DMS53 treated with DMSO at 0.1 percent for 48 hours (cell line): ENCODE data around the gene C1orf232.

Experiments used
- DNase-seq: peaks from one replicate; lab custom pipeline; 2025; ENCODE audit not compliant: unreplicated experiment; lab: John Stamatoyannopoulos, UW

Gene C1orf232

DNA sequence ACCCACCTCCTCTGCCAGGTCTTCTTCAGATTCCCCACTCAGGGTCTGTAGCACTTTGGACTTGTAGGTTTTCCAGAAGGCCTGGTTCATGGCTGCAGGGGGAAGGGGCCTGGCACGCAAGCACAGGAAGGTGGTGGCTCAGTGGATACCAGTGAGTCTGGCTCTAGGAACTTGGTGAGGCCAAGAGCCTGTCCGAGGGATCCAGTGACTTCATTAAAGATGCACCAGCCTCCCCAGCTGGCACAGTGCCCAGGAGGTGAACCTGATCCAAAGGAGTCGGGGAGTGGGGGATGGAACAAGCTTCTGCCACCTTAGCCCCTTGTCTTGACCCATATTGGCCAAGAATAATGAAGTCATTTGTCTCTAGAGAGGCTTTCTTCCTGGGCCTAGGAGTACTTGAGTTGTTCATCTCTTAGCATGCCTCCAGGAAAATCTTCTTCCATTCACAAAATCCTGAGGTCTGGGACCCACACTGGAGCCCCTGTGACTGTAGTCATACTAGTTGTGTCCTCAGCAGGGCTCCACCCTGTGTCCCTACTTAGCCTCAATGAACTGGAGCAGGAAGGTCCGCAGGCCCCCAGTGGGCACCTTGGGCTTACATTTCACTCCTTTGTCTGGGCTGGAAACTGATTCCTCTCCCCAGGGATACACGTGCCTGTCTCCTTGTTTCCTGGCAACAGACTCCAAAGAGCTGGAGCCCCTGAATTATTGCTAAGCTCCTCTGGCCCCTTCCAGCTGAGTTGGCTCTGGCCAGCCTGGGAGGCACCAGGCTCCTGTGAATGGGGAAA lies at the start of gene C1orf232:
C1orf232 (minus strand) TSS at position 554 of the 788 bp plus-strand sequence; CDS start at position 90, 464 bp downstream.
- DNase-seq: no peak

DNA sequence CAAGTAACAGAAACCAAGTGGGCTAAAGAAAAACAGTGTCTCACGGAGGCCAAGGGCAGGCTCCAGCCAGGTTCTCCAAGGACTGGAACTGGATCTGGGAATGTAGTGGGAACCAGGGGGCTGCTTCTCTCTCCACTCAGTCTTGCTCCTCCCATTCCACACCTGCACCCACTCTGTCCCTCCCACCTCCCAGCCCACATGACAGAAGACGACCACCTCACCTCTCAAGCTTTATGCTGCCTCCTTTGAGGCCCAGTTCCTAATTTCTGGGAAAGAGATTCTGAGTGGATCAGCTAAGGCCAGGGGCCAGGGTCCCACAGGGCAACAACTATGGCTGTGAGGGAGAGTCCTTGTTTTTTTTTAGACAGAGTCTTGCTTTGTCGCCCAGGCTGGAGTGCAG lies 46.5 kb upstream of the C1orf232 start:
- no peak for DNase-seq

DNA sequence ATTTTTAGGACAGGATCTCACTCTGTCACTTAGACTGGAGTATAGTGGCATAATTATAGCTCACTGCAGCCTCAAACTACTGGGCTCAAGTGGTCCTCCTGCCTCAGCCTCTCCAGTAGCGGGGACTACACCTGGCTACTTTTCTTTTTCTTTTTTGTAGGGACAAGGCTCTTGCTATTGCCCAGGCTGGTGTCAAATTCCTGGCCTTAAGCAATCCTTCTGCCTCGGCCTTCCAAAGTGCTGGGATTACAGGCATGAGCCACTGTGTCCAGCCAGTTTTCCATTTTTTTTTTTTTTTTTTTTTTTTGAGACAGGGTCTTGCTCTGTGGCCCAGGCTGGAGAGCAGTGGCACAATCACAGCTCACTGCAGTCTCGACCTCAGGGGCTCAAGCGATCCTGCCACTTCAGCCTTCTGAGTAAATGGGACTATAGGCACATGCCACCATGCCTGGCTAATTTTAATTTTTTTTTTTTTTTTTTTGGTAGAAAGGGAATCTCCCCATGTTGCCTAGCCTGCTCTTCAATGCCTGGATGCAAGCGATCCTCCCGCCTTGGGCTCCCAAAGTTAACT lies 44.7 kb upstream of the C1orf232 start:
- no peak for DNase-seq

DNA sequence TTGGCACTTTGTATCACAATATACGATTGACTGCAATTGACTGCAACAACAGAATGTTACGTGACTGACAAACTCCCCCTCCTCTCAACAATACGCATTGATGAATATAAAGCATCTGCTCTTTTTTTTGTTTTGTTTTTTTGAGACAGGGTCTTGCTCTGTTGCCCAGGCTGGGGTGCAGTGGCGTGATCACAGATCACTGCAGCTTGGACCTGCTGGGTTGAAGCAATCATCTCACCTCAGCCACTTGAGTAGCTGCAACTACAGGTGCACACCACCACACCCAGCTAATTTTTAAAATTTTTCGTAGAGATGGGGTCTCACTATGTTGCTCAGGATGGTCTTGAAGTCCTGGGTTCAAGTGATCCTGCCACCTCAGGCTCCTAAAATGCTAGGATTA lies 44.0 kb upstream of the C1orf232 start:
- DNase-seq: no peak

DNA sequence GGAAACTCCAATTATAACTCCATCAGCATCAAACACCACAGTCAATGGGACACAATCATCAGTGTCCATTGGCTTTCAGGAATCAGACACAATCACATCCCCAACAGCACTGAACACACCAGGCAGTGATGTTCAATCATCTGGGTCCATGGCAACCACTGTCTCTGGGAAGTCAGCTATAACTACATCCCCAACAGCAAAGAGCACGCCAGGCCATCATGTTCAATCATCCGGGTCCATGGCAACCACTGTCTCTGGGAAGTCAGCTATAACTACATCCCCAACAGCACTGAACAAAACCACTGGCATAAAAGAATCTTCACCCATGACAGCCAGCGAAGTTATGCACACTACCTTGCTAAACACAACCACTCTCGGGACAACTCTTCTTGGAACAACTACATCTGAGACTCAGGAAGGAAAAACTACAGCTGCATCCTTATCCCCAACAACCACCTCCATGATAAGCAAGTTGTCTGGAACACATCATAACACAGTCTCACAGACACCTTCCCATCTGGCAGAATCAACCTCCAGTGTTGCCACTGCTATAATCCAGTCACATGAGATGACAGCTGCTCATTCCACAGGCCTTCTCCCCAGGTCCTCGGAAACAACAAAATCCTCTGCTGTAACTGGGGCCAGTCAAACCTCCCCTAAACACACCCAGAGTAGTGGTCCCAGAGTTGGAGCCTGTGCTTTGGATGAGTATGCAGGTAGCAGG lies 41.5 kb upstream of the C1orf232 start:
- DNase-seq: no peak

DNA sequence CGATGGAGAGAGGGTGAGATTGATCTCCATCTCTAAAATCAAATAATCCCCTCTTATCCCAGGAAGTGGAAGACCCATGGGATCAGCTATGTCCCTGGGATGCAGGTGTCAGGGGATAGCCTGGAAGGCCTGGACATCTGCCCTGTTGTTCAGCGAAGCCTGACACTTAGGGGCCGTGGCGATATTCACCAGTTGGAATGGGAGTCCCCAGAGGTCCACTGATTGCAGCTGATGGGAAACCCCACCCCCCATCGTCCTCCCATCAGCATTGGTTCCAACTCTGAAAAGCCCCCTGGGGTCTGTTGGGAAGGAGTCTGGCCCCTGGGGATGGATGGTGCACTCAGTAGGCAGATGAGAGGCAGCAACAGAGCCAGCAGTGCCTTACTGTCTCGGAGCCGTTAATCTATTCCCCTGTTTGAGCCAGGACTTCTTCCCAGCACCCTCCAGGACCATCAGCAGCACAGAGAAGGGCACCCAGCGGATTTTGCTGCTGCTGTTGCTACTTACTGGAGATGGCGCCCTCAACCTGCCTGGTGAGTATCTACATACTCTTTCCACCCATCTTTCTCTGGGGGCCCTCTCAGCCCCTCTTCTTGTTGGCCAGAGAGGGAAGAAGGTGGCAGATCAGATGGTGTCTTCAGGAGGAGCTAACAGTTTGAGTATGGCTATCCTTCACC lies 35.0 kb upstream of the C1orf232 start:
- DNase-seq: no peak

DNA sequence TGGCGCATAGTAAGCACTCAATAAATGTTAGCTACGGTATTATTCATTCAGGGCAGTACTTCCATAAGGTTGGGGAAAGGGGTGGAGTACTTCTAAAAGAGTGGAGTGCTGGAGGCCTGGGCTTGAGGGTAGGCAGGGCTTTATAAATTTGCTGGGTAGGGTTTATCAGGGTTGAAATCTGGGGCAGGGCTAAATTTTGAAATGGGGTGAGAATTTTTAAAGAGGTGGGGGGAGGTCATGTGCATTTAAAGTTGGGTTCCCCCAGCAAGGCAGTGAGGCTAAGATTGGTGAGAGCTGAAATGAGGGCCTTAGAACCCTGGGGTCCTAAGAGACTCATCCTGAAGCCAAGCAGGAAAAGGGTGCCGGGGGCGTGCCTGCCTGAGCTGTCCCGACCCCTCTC lies 31.6 kb upstream of the C1orf232 start:
- DNase-seq: no peak

DNA sequence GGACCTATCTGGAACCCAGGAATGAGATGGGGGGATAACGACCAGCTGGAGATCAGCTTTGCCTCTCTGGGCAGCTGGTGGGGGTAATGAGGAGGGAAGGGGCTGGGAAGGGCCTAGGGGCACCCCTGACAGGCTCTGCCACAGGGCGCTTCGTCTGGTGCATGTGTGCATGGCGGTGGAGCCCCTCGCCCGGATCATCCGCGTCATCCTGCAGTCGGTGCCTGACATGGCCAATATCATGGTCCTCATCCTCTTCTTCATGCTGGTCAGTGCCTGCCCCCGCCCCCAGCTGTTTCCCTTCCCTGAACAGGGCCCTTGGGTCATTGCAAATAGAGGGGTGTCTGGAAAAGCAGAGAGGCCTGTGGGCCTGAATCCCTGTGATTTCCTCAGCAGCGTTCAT lies 29.1 kb upstream of the C1orf232 start:
- no peak for DNase-seq

DNA sequence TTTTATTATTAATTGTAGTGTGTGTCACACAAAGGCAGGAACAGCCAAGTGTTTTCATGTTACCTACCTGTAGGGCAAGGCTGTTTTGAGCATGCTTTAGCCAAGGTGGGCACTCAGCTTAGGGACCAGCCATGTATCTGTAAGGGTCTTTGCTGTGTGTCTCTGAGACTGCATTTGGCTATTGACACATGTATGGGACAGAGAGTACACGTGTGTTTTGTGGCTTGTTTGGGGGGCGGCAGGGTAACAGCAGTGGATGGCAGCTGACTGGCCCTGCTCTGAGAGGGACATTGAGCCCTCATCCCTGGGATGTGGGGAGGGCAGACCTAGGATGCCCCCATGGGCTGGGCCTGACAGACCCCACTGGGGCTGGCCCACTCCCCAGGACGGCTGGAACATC lies 28.5 kb upstream of the C1orf232 start:
- no peak for DNase-seq

DNA sequence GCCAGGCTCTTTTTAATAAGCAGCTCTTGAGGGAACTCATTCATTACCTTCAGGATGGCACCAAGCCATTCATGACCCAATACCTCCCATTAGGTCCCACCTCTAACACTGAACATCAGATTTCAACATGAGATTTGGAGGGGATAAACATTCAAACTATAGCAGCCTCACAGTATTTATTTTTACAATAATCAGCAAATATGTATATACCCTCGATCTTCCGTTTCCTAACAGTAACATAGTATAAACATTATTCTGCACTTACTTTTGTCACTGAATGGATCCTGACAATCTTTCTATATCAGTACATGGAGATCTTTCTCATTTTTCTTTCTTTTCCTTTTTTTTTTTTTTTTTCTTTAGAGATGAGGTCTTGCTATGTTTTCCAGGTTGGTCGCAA lies 27.0 kb upstream of the C1orf232 start:
- no peak for DNase-seq

DNA sequence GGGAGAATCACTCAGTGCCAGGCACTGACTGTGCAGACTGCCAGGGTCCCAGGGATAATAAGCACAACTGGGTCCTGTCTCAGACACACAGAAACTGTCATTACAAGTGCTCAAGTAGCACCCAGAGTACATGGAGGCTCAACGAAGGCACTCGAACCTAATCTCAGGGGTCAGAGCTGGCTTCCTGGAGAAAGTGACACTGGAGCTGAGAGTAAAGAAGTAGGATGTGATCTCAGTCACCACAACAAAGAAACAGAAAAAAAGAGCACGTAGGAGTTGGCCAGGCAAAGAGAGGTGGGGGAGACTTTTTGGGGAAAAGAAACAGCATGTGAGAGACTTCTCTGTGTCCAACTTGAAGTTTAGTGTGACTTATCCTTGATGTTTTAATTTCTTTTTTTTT lies 23.0 kb upstream of the C1orf232 start:
- DNase-seq: no peak

DNA sequence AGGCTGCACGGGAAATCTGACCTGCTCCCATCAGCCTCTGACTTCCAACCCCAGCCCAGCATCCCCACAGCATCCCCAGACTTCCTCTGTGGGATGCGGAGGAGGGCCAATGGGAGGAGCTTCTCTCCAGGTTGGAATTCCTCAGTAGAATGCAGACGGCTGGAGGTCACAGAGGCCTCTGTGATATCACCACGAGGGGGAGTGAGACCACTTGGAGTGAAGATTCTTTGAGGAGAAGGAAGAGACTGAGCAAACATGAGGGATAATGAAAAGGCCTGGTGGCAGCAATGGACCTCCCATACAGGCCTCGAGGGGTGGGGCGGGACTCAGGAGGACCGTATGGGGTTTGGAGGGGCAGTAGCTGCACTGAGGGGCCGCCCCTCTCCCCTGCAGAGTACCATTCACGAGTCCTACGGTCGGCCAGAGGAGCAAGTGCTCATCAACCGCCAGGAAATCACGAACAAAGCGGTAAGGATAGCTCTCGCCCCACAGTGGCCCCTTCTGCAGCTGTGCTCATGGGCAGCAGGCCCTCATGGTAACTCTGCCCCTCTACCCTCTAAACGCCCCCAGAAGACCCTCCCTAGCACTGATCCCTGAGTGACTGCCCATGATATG lies 21.7 kb upstream of the C1orf232 start, which contains the start of gene CATSPER4:
CATSPER4 (plus strand) TSS at position 230 of the 615 bp plus-strand sequence; CDS start at position 256, 26 bp downstream.
- DNase-seq: peak; percentile 2

DNA sequence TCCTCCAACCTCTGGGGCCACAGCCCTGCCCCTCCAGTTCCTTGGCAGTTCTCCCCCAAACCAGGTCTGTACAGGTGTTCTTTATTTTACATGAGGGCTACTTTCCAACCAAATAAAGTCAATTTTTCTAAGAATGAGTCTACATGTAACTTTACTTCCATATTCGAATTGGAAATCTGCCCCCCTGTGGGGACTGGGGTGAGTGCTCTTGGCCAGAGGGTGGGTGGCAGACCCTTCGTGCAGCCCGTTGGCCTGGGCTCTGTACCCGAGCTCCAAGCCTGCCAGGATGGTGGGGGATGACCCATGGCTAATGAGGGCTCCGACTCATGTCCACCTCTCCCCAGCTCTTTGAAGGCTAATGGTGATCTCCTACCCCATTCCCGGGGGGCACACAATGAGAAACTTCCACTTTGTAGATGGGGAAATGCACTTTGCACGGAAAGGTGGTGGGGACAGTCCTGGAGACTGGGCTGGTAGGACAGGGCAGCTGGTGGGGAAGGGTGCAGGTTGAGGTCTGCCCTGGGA lies 21.1 kb upstream of the C1orf232 start:
- DNase-seq: no peak

DNA sequence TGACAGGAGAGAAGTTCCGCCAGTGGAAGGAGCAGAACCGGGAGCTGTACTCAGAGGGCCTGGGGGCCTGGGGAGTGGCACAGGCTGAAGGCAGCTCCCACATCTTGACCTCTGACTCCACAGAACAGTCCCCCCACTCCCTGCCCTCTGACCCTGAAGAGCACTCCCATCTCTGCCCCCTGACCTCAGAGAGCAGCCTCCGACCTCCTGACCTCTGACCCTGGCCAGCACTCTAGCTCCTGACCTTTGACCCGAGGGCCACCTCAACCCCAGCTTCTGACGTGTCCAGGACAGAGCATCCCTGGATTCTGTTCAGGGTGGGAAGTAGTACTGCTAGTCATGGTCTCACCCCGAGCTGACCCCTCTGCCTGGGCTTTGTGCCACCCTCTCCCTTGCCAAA lies 20.6 kb upstream of the C1orf232 start:
- no peak for DNase-seq

DNA sequence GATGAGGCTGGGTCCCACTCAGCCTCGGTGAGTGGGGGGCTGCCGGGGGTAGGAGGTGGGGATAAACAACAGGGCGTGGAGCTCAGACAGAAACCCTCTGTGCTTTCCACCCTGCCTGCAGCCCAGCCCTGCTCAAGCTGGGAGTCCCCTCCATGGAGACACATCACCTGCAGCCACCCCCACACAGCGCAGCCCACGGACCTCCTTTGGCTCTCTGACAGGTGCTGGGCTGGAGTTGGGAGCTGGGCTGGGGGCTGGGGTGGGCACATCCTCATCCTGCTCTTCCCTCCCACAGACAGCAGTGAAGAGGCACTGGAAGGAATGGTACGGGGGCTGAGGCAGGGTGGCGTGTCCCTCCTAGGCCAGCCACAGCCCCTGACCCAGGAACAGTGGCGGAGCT lies 19.7 kb upstream of the C1orf232 start:
- DNase-seq: no peak

DNA sequence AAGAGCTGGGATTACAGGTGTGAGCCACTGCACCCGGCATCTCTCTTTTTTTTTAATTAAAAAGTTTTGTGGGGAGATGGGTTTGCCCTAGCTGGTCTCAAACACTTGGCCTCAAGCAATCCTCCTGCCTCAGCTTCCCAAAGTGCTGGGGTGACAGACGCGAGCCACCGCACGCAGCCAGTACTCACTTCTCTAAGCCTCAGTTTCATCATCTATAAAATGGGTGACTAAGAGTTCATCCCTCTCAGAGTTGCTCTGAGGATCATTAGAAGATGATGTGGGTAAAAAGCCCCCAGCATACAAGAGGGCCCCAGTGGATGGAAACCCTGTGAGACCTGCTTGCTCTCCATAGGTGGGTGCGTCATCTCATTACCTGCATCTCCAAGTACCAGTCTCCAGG lies 19.1 kb upstream of the C1orf232 start:
- DNase-seq: no peak

DNA sequence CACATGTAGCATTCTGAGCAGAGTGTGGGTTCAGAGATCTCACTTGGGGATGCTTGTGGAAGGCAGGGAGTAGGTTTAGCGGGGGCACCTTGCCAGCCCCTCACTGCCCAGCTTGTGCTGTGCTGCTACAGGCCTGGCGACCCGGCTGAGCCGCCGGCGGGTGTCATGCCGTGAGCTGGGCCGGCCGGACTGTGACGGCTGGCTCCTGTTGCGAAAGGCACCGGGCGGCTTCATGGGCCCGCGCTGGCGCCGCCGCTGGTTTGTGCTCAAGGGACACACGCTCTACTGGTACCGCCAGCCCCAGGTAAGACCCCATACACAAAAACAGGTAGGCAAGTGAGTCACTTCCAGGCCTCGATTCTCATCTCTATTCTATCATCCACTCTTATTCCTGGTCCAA lies 16.1 kb upstream of the C1orf232 start:
- no peak for DNase-seq

DNA sequence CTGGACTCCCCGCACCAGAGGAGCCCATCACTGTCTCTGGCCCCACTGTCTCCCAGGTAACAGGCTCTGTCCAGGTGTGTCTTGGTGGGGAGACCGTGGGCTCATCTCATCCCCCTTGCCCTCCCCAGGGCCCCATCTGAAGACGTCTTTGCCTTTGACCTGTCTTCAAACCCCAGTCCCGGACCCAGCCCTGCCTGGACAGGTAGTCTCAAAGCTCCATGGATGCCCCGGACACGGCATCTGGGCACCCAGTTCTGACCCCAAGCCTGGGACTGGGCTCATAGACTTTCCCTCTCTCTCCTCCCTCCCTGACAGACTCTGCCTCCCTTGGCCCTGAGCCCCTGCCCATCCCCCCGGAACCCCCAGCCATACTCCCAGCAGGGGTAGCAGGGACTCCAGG lies 15.3 kb upstream of the C1orf232 start:
- DNase-seq: no peak

DNA sequence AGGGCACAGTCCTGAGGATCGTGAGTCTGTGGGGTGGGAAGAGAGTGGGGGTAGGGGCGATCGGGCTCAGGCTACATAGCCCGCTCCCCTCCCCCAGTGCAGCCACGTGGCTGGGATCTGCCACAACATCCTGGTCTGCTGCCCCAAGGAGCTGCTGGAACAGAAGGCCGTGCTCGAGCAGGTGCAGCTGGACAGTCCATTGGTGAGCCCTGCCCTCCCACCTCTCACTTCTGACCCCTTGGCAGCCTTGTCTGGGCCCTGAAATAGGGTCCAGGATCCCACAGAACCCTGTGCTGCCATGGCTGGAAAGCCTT lies 13.6 kb upstream of the C1orf232 start:
- no peak for DNase-seq

DNA sequence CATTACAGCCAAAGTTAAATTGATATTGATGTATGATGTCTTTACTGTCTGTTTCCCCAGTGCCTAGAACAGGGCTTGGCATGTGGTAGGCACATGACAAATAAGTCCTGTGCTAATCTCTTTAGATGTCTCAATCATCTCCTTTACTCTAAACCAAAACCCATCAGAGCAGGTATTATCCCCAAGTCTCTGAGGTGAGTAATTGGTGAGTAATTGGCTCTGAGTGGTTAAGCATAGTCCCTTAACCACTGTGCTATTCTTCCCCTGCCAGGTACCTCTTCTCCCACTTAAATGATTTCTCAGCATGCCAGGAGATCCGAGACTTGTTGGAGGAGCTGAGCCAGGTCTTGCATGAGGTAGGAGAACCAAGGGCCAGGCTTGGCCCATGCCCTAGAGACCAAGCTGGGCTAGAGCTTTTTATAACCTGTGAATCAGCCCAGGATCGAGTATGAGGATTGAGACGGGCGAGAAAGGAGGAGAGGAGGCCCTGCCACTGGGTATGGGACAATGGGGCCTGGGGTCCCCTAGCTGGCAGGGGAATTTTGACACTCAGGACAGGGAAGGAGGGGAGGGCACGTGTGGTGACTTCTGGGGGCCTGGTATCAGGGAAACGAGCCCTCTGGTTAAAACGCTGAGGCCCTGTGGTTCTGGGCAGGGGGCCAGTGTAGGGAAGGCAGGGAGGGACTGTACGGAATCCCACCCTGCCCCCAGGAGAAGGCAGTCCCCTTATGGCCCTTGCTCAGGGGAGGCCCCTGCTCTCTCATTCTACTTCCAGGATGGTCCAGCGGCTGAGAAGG lies 13.0 kb upstream of the C1orf232 start:
- no peak for DNase-seq
